GM12891 (cell line): ENCODE results near the gene ENTHD1.

ENCODE experiments used
- PAX5 ChIP-seq: IDR thresholded peaks from 2 replicates; pipeline ENCODE4 v1.6.1; 2011; ENCODE audit warnings: low read length, moderate library complexity, mild to moderate bottlenecking; ENCODE audit not compliant: insufficient read depth, severe bottlenecking
- POLR2A ChIP-seq: IDR thresholded peaks from 2 replicates; pipeline ENCODE4 v1.6.1; 2011; ENCODE audit warnings: low read depth, low read length, control low read depth
- POLR2AphosphoS5 ChIP-seq: IDR thresholded peaks from 2 replicates; pipeline ENCODE4 v1.6.1; 2011; ENCODE audit warnings: low read depth, low read length, control low read depth
- POU2F2 ChIP-seq: IDR thresholded peaks from 2 replicates; pipeline ENCODE4 v1.6.1; 2011; ENCODE audit warnings: low read depth, mild to moderate bottlenecking, control low read depth, low read length, moderate library complexity
- TAF1 ChIP-seq: IDR thresholded peaks from 2 replicates; pipeline ENCODE4 v1.6.1; 2011; ENCODE audit warnings: low read depth, low read length, control low read depth

DNA sequence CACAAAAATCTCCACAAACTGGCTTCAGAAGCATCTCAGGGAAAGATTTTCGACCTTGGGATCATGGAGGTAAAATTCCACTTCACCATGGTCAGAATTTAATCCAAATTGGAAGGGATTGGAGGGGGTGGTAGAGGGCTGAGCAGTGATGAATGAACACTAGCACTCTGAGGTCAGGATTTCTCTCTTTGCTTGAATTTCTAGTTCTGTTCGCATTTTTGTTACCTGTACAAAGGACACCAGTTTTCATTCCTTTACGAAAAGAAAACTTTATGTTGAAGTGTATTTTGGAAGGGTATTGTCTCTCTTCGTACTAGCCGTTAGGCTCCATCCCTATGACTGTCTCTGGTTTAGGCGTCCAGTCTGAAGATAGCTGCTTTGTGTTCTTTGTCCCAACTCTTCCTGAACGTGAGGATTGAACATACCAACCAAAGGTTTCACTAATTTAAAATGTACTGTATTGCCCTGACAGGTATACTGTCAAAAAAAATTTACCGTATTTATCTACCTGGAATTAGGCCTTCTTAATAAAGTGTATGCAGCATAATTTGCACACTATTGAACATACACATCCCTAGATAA, 8.1 kb upstream of the ENTHD1 start:
- TF ChIP-seq POLR2A (no peak), TAF1 (no peak), POLR2AphosphoS5 (no peak), PAX5 (no peak), POU2F2 (no peak)
